ENCODE data around the gene GPC6.

Gene GPC6

DNA sequence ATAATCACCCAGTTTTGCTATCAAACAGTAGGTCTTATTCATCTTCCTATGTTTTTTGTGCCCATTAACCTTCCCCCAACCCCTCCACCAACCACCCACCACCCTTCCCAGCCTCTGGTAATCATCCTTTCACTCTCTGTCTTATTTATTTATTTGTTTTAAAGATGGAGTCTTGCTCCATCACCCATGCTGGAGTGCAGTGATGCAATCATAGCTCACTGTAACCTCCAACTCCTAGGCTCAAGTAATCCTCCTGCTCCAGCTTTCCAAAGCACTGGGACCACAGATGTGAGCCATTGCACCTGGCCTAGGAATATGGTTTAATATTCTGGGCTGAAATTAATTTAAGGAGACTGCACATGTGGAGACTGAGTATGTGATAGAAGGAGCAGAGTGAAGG is 527.0 kb downstream of the GPC6 start:
- no peak overlapping the region for H3K4me3 ChIP-seq (ENCODE audit: low read depth, low read length)
- TF ChIP-seq, protein P1, sequence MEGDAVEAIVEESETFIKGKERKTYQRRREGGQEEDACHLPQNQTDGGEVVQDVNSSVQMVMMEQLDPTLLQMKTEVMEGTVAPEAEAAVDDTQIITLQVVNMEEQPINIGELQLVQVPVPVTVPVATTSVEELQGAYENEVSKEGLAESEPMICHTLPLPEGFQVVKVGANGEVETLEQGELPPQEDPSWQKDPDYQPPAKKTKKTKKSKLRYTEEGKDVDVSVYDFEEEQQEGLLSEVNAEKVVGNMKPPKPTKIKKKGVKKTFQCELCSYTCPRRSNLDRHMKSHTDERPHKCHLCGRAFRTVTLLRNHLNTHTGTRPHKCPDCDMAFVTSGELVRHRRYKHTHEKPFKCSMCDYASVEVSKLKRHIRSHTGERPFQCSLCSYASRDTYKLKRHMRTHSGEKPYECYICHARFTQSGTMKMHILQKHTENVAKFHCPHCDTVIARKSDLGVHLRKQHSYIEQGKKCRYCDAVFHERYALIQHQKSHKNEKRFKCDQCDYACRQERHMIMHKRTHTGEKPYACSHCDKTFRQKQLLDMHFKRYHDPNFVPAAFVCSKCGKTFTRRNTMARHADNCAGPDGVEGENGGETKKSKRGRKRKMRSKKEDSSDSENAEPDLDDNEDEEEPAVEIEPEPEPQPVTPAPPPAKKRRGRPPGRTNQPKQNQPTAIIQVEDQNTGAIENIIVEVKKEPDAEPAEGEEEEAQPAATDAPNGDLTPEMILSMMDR (IDR thresholded peaks at IDR 0.05; ENCODE audit: borderline replicate concordance, insufficient read depth, low read depth, low read length) = no peak

DNA sequence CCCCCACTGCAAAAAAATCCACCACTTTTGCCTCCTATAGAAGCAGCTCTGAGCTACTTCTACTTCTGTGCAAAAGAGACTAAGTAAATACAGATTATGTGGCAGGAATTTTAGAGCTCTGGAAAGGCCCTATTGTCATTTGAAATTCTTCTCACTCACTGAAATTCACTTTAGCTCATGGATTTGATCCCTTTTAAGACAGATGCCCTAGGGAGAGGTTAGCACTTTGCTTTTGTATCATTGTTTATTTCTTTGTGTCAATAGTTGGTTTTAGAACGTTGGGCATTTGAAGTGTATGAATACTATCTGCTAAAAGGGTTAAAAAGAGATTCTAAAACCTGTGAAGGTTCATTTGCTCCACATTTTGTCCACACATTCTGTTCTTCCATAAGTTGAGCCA is 528.7 kb downstream of the GPC6 start:
- H3K4me3 ChIP-seq (ENCODE audit: low read depth, low read length) = no peak overlapping the region
- TF ChIP-seq, protein P1 (IDR thresholded peaks at IDR 0.05; ENCODE audit: borderline replicate concordance, insufficient read depth, low read depth, low read length) = no peak

DNA sequence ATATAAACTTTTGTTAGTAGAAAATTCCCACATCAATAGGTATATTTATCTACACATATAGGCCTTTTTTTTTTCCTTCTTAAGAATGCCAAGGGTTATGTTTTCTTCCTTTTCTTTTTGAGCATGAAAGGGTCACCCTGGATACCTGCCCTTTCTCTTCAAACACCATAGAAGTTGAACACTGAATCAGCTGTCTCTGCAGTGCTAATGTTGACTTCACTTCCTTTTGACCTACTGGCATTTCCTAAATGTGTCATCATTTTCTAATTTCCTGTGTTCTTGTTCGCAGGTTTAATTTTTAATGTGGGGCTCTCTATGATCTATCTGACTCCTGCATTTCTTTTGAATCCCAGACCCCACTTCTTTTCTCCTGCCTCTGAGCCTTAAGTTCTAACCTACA is 532.0 kb downstream of the GPC6 start:
- no peak overlapping the region for H3K4me3 ChIP-seq (ENCODE audit: low read depth, low read length)
- TF ChIP-seq, protein P1 (IDR thresholded peaks at IDR 0.05; ENCODE audit: borderline replicate concordance, insufficient read depth, low read depth, low read length) = no peak

DNA sequence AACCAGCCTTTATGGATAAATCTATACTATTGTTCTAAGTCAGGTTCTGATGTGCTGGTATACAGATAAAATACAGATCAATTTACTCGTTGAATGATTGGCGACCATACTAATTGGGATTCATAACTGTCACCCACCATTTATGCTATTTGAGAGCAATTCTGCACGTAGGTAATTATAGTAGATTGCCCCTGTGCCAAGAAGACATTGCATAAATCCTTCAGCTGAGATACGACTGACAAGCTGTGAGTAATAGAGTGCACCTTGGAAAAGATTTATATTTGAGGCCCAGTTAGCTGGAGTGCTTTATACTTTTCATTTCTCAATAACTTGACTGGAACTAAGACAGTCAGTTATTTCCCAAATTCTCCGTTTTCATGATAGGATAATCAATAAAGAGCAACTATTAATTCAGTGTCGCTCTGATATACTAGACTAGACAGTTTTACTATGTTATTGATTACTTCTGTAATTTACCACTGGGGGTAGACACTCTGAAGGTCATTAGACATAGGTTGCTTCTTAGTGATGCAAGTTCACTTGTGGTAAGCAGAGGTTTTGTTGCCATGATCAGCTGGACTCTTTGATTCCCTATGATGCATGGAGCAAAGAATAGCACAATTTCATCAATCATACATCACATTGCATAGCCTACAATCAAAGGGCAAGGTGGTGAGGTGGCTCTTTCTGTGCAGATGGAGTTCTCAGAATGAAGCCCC is 536.3 kb downstream of the GPC6 start:
- no peak overlapping the region for H3K4me3 ChIP-seq (ENCODE audit: low read depth, low read length)
- TF ChIP-seq, protein P1 (IDR thresholded peaks at IDR 0.05; ENCODE audit: borderline replicate concordance, insufficient read depth, low read depth, low read length) = no peak

DNA sequence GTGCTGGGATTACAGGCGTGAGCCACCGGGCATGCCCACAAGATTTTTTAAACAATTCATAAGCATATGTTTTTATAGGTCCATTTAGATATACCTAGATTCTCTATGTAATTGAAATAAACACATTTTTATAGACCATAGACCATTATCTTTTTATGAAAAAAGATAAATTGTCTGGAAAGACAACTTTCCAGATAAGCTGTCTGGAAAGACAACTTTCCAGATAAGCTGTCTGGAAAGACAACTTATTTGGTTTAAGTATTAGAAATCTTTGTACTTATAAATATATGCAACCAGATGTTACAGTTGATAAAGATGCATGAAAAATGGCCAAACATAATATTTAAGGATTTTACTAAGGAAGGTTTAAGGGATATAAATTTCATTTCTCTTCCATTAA is 538.5 kb downstream of the GPC6 start:
- TF ChIP-seq, protein P1 (IDR thresholded peaks at IDR 0.05; ENCODE audit: borderline replicate concordance, insufficient read depth, low read depth, low read length) = no peak
- H3K4me3 ChIP-seq (ENCODE audit: low read depth, low read length) = no peak overlapping the region

DNA sequence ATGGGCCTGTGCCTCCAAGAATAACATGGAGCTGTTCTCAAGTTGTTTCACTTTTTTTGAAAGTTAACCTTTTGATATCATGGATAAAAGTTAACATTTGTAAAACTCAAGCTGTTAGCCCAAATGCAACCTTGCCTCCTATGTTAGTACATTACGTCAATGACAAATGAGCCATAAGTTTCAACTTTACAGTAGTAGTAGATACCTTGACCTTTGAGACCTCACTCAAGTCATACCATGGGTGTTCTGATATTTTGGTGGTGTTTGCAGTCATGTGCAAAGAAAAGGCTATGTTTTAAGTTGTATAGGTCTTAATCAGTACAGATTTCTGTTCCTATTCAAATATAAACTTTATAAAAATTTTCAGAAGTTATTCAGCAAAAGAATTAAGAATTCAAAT is 539.2 kb downstream of the GPC6 start:
- TF ChIP-seq, protein P1 (IDR thresholded peaks at IDR 0.05; ENCODE audit: borderline replicate concordance, insufficient read depth, low read depth, low read length) = no peak
- no peak overlapping the region for H3K4me3 ChIP-seq (ENCODE audit: low read depth, low read length)

DNA sequence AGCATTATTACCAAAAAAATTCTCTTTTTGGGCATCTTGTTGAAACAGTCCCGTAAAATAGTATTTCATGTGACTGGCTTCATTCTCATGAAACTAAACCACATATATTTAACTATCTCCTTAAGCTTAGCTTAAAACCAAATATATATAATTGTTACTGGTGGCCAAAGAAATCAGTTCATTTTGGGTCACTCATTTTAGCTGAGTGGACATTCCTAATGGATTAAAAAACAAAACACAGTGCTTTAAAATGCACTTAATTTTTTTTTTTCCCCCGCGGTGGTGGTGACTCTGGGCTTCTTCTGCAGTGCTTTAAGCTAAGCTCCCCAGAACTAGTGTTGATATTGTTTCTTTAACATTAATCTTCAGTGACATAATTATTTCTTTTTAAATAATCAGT is 540.1 kb downstream of the GPC6 start:
- no peak overlapping the region for H3K4me3 ChIP-seq (ENCODE audit: low read depth, low read length)
- TF ChIP-seq, protein P1 (IDR thresholded peaks at IDR 0.05; ENCODE audit: borderline replicate concordance, insufficient read depth, low read depth, low read length) = no peak

Data from GM12875 (cell line).